H1 (cell line): ENCODE measurements around the gene FAM222B. TPM values are rescaled to one million over a fixed set of nuclear protein-coding genes. Genes with fewer than 3 reads are reported as not detected.

ENCODE experiments used
- CTBP2 ChIP-seq: IDR thresholded peaks from 2 replicates; pipeline ENCODE4 v1.7.0; 2011; ENCODE audit warnings: borderline replicate concordance, mild to moderate bottlenecking, moderate library complexity, mixed read lengths, low read length; ENCODE audit not compliant: insufficient read depth, insufficient read length
- EZH2 ChIP-seq: fragments of 200-600 bp; sonication (generic); IDR thresholded peaks from 2 replicates; pipeline ENCODE4 v1.7.1; 2012; ENCODE audit warnings: low read depth, mild to moderate bottlenecking, moderate library complexity, low read length, inconsistent platforms; ENCODE audit not compliant: severe bottlenecking
- HDAC6 ChIP-seq: IDR thresholded peaks from one replicate; pipeline ENCODE4 v1.7.1; 2012; ENCODE audit warnings: low read depth, mild to moderate bottlenecking, inconsistent platforms, low read length, moderate library complexity
- MAFK ChIP-seq: IDR thresholded peaks from 2 replicates; pipeline ENCODE4 v1.6.1; 2012; ENCODE audit warnings: low read depth, mild to moderate bottlenecking, improper control_type of control experiment, low read length
- RBBP5 ChIP-seq: IDR thresholded peaks from 2 replicates; pipeline ENCODE4 v1.7.1; 2012; ENCODE audit warnings: low read depth, mild to moderate bottlenecking, inconsistent platforms, low read length, moderate library complexity, borderline replicate concordance
- SP4 ChIP-seq: IDR thresholded peaks from 2 replicates; pipeline ENCODE4 v1.6.1; 2012; ENCODE audit warnings: low read length, inconsistent platforms
- TAF7 ChIP-seq: optimal IDR thresholded peaks from 2 replicates; pipeline ENCODE3; 2011; ENCODE audit warnings: low read depth, mild to moderate bottlenecking, inconsistent platforms, low read length, moderate library complexity, borderline replicate concordance
- TCF12 ChIP-seq: IDR thresholded peaks from 2 replicates; pipeline ENCODE4 v1.6.1; 2011; ENCODE audit warnings: low read depth, mild to moderate bottlenecking, low read length
- polyA plus RNA-seq, 7 experiments: library from polyadenylated mRNA; depleted of rRNA in 3 of 7; stranded (reverse) in 5 of 7; unstranded in 2 of 7; fragments of >200 nt in 5 of 7; fragments of 200-250 nt in 2 of 7; gene quantifications; 1 replicate in 5 of 7; 2 replicates in 1 of 7; 4 replicates in 1 of 7; pipeline versions ENCODE4 v1.2.1 to v1.2.3, GENCODE V29; 2011 to 2013; ENCODE audit warnings: missing spikeins in 2 of 7, mixed read lengths in 2 of 7
- total RNA-seq: library from RNA; stranded (reverse); fragmentation: NEBNext Ultra II Directional; extraction: Animal tissue kit (Norgen Biotek cat#: 25700); gene quantifications from 2 replicates; pipeline ENCODE4 v1.2.1, GENCODE V29; 2021

Gene FAM222B
- total and polyA plus RNA-seq, 2 of the 8 experiments (the other 6 are each of a cell fraction or from before 2014, with no cell fraction given), result 42.1 to 81.7 TPM

DNA sequence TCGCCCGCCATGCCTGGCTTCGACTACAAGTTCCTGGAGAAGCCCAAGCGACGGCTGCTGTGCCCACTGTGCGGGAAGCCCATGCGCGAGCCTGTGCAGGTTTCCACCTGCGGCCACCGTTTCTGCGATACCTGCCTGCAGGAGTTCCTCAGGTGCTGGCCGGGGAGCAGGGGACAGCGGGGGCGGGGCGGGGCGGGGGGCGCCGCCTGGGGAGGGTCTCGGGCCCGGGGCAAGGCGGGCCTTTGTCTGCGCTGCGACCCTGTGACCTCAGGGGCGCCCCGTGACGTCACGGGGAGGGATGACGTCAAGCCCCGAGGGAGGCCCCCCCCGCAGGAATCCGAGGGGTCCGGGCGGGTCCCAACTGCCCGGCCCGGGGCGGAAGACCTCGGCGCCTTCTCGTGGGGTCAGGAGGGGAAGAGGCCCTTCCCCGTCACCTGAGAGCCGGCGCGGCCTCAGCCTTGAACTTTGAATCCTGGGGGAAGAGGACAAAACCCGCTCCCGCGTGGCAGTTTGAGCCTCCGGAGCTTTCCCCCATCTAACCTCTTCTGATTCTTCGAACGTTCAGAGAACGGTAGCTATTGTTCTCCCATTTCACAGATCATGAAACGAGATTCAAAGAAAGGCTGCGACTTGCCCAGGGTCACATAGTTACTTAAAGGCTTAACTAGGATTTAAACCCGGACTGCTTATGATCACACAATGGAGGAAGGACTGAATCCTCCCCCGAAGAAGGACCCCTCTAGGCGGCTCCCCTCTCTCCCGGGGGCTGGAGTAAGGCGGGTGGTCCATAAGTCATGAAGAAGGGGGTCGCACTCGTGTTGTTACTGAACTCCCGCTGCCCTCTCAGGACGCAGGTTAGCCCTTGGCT, 98.3 kb downstream of the FAM222B start (continued):
- TF ChIP-seq MAFK (no peak), EZH2 (no peak), RBBP5 (no peak), SP4 (no peak; the same call in 1 of the 2 replicates), CTBP2 (no peak), TAF7 (no peak), TCF12 (no peak), HDAC6 (no peak)
- TF ChIP-seq, all 59 proteins: peak for 17
